NB4 (cell line): ENCODE results near the gene CYYR1.

Source experiments
- MAX ChIP-seq: IDR thresholded peaks from 2 replicates; pipeline ENCODE4 v1.6.1; 2011; ENCODE audit warnings: low read depth, low read length
- MYC ChIP-seq: IDR thresholded peaks from 2 replicates; pipeline ENCODE4 v1.6.1; 2011; ENCODE audit warnings: low read depth, low read length
- POLR2A ChIP-seq: IDR thresholded peaks from 2 replicates; pipeline ENCODE4 v1.6.1; 2011; ENCODE audit warnings: mild to moderate bottlenecking; ENCODE audit not compliant: insufficient read length; ENCODE audit errors: extremely low read depth
- TF ChIP-seq, protein P1 (sequence below): IDR thresholded peaks from one replicate; pipeline ENCODE4 v1.5.1; 2012; ENCODE audit warnings: low read depth, low read length

DNA sequence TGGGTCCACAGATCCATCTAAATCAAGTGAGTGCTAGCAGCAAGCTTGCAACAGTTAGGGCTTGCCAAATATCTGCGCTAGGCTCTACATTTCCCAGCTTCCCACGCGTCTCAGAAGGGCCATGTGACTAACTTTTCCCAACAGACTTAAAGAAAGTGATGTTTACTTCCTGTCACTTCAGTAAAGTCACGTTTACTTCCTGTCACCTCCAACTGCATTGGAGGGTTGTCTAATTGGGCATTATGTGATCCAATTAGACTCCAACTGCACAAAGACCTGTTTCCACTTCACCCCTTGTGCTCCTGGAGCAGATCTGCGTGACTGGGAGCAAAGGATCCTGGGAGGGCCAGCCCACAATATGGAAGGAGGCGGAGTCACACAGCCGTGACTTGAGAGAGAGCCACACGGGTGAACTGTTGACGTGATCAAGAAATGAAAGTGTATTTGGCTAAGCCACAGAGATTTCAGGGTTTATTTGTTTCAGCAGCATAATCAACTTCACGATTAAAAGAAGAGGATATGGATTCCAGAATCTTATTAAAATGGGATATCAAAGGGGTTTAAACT lies 77.7 kb downstream of the CYYR1 start:
- TF ChIP-seq, protein P1, sequence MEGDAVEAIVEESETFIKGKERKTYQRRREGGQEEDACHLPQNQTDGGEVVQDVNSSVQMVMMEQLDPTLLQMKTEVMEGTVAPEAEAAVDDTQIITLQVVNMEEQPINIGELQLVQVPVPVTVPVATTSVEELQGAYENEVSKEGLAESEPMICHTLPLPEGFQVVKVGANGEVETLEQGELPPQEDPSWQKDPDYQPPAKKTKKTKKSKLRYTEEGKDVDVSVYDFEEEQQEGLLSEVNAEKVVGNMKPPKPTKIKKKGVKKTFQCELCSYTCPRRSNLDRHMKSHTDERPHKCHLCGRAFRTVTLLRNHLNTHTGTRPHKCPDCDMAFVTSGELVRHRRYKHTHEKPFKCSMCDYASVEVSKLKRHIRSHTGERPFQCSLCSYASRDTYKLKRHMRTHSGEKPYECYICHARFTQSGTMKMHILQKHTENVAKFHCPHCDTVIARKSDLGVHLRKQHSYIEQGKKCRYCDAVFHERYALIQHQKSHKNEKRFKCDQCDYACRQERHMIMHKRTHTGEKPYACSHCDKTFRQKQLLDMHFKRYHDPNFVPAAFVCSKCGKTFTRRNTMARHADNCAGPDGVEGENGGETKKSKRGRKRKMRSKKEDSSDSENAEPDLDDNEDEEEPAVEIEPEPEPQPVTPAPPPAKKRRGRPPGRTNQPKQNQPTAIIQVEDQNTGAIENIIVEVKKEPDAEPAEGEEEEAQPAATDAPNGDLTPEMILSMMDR, result no peak
- no peak for TF ChIP-seq POLR2A
- TF ChIP-seq MAX, result no peak
- TF ChIP-seq MYC, result no peak
